GM21515 (cell line): ENCODE measurements around the gene TNRC6C.

ENCODE experiments used
- ATAC-seq: cut with Tn5 transposase; IDR thresholded peaks from one replicate; pipeline ENCODE4 v1.9.1; 2021; ENCODE audit not compliant: unreplicated experiment

The TNRC6C gene

DNA sequence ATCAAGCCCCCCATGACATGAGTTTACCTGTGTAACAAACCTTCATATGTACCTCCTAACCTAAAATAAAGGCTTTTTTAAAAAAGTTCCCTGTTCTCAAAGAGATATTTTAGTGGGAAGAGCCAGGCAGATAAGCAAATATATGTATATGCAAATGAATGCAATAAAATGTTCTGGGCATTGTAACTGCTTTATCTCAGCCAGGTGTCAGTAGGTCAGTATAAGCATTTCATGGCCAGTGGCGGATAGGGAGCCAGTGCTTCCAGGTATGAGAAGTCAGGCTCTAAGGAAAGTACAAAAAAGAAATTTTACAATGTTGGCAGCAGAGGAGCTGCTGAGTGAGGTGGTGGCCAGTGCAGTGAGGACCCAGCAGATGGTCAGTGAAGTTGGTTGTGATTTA lies 53.9 kb downstream of the TNRC6C start:
- ATAC-seq = no peak

DNA sequence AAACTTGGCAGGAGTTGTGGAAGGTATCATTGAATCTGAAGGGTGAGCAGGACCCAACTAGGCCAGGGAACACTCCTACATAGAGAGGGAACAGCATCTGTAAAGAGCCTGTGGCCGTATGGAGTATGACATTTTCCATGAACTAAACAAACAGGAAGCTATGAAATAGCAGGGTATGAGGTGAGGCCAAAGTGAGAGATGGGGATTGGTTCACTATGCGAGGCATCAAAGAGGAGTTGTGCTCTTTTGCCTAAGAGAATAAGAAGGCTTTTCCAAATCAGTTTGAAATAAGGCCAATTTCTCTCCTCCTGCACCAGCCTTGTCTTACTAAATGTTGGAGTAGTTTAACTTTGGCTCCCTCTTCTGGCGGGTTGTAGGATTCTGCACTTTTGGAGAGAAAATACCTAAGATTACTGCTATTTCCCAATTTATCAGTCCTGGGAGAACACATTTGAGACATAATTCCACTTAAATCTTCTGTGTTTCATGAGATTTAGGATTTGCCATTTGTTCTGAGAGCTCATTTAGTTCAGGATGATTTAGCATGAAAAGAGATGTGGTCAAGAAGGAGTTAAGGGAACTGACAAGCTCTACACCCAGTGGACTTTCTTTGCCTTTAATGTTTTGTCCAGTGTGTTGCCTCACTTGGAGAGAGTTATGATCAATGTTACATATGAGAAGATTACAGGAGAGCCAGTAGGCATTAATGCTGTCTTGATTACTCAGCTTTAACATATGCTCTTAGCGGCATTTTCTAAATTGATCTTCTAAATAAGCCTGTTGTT lies 55.4 kb downstream of the TNRC6C start:
- ATAC-seq = no peak

DNA sequence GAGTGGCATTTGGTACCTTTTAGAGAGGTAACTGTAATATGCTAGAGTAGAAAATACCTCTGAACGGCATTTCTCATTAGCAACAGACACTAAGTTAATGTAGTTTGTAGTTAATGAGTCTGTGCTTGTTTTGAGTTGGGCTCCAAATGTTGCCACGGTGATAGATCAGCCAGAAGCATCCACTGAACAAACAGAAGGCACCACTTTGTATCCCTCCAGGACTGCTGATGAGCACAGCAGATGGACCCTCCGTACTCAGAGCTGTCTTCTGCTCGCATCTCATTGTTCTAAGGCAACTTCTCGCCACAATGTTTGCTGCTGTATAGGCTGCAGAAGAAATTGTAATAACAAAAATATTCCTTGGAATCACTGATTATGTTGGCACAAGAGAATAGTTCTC lies 56.1 kb downstream of the TNRC6C start:
- ATAC-seq = no peak

DNA sequence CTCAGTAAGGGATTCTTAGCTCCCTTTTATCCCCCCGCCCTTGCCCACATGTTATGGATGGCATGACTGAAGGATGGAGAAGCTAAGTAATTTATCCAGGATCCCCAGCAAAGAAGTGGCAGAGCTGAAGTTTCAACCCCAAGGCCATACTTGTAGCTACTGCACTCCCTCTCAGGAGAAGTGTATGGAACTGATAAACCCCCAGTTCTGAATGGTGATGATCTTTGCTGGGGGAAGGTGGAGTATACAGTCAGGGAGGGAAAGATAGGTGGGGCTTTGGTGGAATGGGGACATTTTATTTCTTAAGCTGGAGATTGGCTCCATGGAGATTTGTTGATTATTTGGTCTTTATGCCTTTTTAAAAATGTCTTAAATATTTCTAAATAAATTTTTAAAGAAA lies 58.3 kb downstream of the TNRC6C start:
- no peak for ATAC-seq

DNA sequence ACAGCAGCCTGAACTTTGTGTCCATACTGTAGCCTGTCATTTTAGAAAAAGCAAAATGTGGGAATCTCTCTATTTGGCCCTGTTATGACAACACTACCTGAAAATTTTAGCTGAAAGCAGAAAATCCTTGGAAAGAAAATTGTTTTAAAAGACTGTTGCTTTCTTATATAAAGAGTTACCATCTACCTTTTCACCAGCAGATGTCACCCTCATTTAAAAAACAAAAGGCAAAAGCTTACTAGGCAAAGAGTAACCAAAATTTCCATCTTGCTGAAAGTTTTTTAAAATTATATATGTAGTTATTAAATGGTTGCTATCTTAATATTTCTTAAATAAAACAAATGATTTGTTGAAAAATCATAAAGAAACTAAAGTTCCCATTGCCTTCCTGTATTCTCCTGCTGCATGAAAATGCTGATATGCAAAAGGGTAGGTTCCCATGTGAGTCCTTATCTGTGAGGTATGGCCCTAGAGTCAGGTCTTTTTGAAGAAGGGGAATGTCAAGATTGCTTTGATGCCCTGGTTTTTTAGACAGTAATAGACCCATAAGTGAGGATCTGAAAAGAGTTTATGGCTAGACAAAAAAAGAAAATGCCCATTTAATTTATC lies 61.0 kb downstream of the TNRC6C start:
- ATAC-seq = no peak

DNA sequence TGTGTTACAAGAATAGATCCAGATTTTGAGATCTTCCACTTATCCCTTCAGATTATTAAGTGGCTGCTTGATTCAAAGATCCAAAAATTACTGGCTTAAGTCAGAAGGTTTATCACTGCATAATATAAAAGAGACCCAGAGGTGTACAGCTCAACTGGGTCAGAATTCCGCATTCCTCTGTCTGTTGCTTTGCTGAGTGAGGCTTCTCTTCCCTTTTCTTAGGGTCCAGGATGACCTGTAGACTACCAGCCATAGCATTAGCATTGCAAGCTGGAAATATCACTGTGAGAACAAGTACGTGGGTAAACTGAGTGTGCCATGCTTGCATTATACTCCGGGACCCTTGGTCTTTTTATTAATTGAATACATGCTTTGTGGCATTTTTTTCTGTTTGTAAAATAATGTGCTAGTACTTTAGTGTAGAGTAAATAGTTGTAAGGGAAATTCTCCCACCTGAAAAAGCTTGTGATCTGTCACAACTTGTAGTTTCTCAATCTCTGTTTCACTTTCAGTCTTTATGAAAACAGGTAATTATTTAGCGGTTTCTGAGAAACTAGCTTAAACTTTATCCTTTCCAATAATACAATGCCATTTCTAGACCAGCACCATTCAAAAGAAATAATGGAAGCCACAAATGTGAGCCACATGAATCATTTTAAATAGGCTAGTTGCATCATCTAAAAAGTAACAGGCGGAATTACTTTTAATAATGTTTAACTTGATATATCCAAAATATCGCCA lies 61.6 kb downstream of the TNRC6C start:
- ATAC-seq = no peak

DNA sequence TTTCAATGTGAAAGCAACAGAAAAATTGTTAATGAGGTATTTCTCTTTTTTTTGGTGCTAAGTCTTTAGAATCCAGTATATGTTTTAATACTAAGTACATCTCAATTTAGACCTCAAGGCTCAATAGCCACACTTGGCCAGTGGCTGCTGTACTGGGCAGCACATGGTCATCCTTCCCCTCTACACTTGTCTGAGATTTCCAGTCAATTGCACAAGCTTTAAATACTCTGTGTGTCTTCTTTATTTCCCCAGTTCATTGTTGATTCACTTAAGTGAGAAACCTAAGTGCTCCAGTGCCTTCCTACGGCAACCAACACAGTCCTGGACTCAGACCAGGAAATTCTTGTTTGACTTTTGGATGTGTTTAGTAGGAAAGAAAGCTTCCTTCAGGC lies 62.2 kb downstream of the TNRC6C start:
- no peak for ATAC-seq

DNA sequence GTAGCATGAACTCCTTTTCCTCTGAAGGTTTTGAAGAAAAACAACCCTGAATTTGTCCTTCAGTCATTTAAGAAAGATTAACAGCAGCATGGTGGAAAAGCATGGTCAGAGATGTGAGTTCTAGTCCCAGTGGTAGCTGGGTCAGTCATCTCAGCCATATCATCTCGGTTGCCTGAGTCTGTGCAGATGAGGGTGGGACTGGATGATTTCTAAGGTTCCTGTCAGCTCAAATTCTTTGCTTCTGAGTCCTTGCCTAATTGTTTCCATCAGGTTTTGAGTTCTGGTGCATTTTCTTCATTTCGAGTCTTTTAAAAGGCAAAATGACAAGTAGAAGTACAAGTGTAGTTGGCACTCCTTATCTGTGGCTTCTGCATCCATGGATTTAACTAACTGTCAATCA lies 63.9 kb downstream of the TNRC6C start:
- ATAC-seq = no peak

DNA sequence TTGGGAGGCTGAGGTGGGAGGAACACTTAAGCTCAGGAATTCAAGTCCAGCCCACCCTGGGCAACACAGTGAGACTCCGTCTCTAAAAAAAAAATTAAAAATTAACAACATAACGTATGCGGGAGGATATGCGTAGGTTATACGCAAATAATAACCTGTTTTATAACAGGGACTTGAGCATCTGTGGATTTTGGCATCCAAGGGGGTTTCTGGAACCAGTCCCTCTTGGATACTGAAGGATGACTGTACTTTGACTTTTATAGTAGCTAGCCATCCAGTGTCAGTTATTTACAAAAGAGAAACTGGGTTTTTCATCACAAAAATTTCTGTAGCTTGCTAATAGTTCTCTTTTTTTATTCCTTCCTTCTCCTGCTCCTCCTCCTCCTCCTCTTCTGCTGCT lies 64.5 kb downstream of the TNRC6C start:
- ATAC-seq = no peak

DNA sequence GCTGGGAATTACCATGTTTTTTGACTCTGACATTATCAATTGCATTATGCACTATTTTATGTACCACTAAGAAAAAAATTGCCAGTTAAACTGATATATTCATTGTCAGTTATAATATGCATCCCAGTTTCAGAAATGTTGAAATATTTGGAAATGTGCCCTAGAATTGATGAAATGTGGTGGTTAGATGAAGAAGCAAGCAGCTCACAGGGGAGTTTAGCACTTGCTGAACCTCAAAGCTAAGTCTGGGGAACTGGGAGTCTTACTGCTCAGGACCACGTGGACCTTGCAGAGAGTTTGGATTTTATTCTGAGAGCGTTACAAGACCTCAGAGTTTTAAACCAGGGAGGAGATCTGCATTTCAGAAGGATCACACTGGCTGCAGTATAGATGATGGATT lies 67.9 kb downstream of the TNRC6C start:
- ATAC-seq = no peak

DNA sequence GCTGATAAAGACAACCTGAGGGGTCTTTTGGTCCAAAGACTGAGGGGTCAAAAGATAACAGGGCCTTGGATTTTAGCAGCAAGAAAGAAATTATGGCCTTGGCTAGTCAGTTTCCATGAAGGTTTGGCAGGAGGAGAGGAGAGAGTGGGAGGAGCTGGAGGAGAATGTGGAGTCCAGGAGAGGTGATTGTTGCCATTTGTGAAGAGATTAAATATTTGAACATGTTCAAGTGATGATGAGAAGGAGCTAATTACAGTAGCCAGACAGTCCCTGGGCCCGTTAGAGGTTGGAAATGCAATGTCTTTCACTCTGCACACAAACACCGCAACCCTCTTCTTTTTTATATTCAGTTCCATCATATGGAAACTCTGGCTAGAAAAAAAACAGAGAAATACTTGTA lies 68.6 kb downstream of the TNRC6C start:
- no peak for ATAC-seq

DNA sequence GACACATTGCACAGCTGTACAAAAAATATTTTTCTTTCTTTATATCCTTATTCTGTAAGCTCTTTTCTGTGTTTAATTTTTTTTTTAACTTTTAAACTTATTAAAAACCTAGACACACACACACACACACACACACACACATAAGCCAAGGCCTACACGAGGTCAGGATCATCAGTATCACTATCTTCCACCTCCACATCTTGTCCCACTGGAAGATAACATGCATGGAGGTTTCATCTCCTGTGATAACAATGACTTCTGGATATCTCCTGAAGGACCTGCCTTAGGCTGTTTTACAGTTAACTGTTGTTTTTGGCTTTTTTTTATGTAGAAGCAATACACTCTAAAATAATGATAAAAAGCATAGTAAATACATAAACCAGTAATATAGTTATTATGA lies 71.2 kb downstream of the TNRC6C start:
- no peak for ATAC-seq

DNA sequence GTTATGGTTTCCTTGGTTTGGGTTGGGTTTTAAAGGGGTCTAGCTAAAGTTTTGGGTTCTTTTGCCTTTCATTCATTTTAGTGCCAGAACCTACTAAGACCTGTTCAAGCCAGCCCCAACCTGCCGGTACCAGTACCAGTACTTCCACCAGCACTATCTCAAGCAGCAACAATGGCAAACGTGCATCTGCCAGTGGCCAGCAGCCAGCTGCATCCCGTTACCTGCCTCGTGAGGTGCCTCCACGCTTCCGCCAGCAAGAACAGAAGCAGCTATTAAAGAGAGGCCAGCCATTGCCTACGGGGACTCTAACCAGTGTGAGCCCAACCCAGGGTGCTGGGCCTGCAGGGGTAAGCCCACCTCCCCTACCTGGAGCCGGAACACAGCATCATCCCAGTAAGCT lies 72.9 kb downstream of the TNRC6C start:
- ATAC-seq = no peak

DNA sequence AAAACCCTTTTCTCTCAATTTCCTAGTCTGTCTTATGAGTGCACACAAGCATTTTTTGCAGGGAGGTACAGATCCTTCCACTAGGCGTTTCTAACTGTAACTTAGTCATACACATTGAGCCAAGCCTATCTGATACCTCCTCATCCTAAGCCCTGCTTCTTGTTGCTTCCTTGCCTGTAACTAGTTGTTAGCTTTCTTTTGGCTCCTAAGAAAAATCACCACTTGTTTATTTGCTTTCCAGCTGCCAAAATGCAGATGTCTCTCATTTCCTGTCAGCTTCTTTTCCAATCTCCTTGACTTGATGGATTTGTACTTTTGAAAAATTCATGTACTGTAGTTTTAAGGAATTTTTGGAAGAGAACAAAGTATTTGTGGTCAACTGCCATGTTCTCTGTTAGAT lies 73.7 kb downstream of the TNRC6C start:
- ATAC-seq = no peak

DNA sequence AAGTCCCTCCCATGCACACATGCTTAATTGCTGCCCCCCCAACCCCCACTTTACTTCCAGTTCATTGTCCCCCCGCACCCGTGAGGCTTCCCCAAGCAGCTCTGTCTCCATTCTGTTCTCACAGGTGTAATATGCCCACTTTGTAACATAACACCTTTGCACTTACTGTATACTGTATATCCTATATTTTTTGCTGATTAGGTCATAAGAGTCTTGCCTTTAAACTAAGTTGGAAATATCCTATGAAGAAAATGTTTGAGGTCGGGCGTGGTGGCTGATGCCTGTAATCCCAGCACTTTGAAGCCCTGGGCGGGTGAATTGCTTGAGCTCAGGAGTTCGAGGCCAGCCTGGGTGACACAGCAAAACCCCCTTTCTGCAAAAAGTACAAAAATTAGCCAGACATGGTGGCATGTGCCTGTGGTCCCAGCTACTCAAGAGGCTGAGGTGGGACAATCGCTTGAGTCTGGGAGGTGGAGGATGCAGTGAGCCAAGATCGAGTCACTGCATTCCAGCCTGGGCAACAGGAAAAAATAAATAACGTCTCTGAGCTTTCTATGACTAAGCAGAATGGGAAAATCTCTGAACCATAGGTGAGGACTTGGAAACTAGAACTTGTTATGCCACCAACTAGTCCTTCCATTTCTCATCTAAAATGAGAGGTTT lies 76.1 kb downstream of the TNRC6C start:
- no peak for ATAC-seq

DNA sequence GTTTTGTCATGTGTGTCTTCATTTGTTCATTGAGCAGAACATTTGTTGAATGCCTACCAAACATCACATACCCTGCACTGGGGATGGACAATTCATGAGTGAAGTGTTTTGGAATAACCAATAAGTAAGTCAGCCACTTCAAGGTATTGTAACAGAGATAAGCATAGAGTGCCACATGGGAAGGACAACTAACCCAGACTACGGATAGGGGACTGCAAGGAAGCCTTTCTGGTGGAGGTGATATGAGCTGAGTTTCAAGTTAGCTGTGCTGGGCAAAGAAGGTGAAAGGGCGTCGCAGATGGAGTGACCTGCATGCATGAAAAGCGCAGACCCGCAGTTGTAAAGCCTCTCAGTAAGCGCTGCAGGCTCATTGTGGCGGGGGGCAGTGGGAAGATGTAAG lies 78.8 kb downstream of the TNRC6C start:
- ATAC-seq = no peak

DNA sequence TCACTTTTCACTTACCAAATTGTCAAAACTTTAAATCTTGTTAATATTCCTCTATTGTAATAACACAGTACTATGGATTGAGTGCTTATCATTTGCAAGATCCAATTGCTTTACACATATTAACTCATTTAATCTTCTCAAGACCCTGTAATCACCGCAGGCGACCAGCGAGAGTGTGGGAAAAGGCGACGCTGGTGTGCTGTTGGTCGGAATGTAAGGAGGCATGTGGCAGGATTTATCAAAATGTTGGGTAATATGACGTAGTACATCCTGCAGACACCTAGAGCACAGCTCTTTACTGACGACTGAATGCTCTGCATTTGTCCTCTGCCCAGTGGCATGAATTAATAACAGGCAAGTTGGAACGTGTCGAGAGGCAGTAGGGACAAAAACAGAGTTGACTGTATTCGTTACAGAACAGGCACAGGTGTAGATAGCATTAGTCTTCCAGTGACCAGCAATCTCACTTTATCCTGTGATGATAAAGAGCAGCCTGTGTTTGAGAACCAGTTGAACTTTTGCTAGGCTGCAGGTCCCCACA lies 80.3 kb downstream of the TNRC6C start:
- ATAC-seq = no peak

DNA sequence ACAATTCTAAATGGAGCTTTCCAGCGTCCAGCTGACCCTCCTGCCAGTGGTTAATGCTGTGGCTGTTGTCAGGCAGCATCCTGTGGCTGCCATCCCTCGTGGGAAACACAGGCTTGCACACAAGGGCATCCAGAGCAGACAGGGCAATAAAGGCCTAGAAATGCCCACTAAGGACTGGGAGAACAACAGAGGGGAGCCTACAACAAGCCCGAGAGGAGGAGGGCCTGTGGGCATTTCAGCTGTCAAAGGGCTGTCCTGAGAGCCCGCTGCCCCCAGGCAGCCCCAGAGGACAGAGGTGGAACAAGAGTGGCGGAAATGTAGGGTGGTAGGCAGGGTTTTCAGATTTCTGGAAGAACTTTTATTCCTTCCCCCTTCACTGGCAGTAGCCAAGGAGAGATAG lies 81.1 kb downstream of the TNRC6C start:
- no peak for ATAC-seq

DNA sequence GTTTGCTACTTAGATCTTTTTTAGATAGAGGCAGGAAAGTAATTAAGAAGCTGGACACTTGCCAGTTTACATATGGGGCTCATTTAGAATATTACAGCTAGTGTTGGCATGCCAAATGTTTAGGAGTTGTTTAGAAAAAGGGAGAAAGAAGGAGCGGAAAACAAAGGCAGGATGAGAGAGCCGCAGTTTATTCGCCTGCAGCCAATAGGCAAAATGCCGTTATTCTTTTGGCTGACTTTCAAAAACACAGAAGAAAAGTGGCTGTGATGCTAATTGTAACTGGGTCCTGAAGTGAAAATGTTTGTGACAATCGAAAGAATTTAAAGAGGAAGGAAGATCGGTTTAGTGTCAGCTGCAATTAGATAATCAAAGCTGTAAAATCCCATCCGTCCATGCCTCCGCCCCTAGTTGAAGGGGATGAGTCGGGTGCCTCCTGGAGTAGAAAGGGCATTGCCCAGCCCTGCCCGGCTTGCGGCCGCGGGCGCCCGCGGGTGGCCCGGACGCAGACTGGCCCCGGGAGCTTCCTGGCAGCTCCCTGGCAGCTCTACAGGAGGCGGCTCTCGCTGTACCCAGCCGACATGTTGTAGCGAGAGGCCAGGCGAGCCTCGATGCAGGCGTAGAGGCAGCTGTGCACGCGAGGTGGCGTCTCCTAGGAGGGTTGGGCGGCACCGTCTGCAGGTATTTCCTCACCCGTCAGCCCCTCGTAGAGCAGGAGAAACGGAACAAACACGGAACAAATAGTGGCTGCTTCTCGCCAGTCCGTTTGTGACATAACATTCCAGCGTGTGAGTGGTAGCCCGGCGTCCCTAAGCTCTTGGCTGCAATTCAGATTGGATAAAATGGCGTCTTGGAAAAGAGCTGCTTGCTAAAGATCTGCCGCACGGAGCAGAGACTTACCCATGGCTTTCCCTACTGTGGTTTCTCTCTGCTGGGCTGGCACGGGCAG lies 82.2 kb downstream of the TNRC6C start:
- ATAC-seq = no peak

DNA sequence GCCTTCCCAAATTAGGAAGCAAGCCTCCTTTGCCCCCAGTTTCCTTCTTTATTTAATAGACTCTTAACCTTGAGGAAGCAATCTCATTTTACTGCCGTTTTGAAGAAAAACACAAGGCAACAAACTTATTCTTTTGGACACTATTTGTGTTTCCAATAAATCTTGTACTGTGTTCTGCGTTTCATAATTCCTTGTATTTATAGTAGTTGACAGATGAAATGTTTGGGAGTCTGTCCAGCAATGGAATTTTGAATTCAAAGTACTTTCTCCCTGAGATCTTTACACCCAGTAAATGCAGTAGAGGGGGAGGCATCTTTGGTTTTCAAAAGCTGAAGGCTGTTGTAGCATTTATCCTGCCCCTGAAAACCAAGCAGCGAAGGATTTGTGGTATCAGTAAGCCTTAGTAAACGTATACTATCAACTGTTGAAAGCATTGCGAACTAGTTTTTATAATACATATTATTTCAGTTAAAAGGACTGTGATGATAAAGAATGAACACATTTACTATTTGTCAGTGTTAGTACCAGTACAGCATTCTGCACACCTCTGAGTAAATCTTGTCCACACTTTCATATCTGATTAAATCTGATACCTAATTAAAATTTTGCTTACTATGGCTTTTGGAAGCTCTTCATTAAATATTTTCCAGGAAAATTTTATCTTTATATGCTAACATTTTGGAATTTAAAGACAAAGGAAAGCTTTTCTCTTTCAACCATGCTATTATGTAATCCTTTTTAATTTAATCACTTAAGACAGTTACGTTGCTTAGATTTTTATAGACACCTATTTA lies 83.1 kb downstream of the TNRC6C start:
- no peak for ATAC-seq
